SIG-M5 treated with dmso at 0.1 percent for 504 hours (cell line): ENCODE results near the gene BSPRY.
A peak's percentile ranks its signal among the peaks of the same experiment; 100 is the strongest.

Experiments
- DNase-seq: peaks from one replicate; lab custom pipeline; 2025; ENCODE audit not compliant: unreplicated experiment; lab: John Stamatoyannopoulos, UW

BSPRY gene

DNA sequence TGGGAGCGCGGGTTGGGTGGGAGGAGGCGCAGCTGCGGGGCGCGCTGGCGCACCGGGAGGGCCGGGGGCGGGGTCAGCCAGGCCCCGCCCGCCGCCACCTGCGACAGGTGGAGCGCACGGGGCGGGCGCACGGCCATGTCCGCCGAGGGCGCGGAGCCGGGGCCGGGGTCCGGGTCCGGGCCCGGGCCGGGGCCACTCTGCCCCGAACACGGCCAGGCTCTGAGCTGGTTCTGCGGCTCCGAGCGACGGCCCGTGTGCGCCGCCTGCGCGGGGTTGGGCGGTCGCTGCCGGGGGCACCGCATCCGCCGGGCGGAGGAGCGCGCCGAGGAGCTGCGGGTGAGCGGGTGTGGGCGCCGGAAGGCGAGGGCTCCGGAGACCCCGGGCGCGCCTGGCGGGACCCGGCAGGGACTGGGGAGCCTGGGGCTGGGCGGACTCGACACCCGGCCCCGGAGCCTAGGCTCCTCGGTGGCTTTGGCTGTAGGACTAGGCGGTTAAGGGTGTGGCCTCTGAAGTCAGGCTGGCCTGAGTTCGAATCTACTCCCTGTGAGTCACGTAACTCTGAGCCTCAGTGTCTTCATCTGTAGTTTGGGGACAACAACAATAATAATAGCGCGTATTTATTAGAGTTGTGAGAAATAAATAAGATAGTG lies at the start of gene BSPRY:
Gene BSPRY (plus strand): TSS at position 97 of the 650 bp plus-strand sequence. CDS start 39 bp downstream, at position 136.
- DNase-seq = no peak

DNA sequence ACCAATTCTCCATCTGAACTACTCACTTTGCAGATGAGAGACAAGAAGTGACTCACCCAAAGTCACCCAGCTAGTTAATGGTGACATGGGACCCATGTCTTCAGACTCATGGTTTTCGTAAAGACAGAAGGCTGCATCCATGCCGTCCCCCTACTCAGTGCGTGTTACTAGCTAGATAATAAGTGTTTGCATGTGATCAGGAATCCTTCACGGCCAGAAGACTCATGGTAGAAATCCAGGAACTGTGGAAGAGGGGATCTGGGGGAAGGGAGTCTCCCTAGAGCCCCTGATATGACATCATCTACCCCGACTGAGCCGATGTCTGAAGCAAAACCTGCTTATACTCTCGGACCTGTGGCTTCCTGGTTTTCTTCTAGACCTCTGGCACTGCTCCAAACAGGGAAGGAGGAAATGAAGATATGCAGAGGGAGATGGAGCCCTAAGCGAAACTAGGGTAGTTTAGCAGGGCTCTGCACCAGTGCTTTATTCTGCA lies 49.5 kb upstream of the BSPRY start:
- peak; percentile 69 for DNase-seq

DNA sequence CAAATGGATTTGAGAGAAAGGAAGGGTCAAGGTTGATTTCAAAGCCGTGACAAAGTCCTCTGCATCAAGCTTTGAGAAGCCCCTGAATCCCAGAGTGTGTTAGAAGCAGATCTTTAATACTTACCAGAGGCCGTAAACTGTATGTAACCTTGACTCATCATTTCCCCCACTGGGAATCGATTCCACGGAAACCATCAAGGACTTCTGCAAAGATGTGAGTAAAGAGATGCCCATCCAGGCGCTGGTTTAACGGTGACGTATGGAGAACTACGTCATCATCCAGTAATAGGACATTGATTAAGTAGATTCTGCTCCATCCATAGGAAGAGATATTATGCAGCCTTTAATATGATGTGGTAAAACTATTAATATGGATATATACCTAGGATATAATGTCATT lies 47.8 kb upstream of the BSPRY start:
- DNase-seq = no peak

DNA sequence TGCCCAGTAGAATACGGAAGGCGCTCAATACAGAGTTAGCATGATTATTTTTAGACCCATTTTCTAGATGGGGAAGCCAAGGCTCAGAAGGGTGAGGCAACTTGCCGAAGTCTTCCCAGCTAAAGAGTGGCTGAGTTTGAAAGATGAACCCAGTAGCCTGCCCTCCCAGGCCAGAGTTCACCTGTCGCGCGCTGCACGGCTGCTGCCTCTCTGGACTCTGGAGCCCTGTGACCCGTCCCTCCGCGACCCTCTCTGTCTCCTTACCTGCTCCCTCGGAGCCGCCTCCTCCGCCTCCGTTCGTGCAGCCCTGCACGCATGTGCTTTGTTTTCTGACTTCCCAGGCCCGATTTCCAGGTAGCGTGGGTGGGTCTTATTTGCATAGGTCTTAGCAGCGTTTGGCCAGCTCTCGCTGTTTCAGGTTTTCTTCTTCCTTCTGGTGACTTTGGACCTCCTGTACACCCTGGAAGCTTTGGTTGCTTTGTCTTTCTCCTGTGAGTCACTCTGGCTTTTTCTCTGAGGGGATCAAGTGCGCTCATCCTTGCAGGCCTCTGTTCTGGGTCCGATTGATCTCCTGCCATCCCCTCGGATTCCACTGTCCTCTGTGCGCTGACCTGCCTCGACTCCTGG lies 46.4 kb upstream of the BSPRY start, which contains the start of gene RNF183:
Gene RNF183 (minus strand): TSS at position 585 of the 627 bp plus-strand sequence. CDS start 5,192 bp downstream, outside the sequence.
- DNase-seq = no peak

DNA sequence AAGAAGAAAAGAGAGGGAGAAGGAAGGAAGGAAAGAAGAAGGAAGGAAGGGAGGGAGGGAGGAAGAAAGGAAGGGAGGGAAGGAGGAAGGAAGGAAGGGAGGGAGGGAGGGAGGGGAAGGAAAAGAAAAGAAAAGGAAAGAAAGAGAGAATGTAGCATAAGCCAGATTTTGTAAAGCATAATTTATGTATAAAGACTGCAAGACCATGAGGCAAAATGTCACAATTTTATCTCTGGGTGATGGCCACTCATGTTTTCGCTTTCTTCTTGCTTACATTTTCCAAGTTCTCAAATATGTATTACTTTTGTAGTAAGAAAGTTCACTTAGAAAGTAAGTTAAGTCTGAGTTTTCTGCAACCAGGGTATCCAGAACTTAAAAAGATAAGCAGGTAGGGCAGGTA lies 42.8 kb upstream of the BSPRY start:
- DNase-seq = no peak

DNA sequence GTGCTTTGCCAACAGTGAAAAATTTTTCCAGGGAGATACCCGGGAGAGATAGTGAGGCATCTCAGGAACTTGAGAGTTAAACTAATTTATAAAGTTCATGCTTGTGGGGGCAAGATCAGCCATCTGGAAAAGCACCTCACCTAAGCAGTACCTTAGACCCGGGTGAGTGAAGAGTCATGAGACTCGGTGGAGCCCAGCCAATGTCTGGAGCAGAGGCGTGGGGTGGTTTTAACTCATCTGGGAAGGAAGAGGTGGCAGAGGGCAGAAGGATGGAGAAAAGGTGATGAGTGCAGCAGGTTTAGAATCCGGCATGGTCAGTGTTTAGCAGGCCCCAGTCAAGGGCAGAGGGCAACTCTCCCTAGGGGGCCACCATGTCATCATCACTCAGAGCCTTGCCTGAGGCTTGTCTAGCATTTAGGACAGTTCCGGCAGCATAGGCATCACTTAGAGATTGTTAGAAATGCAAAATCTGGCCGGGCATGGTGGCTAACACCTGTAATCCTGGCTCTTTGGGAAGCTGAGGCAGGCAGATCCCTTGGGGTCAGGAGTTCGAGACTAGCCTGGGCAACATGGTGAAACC lies 41.9 kb upstream of the BSPRY start:
- DNase-seq = no peak

DNA sequence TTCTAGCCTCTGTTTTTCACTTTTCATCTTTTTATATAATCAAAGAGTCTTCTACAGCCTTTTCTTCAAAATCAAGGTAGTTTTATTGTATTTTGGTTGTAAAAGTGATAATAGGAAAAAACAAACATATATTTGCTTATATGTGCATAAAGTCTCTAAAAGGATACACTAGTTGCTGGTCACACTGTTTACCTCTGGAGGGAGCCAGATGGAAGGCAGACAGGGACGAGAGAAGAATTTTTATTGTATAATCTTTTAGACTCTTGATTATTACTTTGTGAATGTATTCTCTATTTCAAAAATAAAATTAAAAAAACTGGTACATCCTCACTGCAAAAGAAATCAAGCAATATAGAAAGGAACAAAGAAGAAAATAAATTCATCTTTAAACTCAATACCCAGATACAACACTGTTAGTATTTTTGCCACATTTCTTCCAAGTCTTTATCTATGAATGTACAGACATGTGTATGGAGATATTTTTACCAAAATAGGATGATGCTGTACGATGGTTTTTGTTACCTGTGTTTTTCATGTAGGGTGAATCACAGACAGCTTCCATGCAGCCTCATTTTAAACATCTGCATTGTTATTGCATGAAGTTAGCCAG lies 40.0 kb upstream of the BSPRY start:
- peak; percentile 50 for DNase-seq

DNA sequence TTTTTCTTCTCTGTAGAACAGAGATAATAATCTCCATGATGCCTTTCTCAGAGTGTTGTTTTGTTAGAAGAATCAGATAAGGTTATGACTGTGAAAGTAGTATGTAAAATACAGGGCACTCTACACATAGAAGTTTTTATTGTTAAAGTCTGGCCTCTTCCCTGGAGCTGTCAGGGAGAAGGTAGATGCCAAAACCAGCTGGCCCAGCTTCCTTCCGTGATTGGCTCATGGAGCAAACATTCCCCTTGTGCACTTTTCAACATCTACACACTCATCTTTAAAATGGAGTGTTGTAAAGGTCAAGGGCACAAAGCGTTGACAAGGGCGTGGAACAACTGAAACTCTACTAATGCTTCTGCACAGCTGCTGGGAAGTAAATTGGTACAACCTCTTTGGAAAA lies 38.8 kb upstream of the BSPRY start:
- DNase-seq = no peak

DNA sequence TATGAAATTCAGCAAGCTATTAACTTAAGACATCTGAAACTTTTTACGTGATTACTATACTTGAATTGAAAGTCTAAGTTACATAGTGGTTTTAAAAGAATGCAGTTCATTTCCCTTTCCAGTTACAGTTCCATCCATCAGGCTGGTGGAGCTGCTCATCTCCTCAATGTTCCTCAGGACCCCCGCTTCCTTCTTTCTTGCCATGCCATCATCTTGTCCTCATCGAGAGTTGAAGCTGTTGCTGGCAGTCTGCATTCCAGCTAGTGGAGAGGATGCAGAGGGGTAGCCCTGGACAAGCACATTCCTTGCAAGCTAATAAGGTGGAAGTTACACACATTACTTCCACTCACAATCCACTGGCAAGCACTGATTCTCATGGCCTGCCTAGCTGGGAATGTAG lies 37.4 kb upstream of the BSPRY start:
- no peak for DNase-seq

DNA sequence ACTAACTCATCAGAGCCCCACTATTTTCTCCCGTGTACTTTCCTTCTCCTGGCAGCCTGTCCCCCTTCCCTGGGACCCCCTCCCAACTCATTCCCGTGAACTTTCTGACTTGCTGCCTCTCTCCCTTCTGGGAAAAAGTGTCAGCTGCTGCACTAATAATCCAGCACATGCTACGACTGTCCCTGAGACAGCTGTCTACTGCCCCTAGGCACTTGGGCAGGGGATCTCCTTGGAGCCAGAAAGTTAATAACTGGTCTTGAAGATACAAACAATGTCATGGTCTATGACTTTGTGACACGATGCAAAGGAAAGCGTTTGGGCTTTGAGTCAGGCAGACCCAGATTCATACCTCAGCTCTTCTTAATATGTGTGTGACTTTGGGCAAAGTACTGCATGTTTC lies 36.1 kb upstream of the BSPRY start:
- DNase-seq = no peak

DNA sequence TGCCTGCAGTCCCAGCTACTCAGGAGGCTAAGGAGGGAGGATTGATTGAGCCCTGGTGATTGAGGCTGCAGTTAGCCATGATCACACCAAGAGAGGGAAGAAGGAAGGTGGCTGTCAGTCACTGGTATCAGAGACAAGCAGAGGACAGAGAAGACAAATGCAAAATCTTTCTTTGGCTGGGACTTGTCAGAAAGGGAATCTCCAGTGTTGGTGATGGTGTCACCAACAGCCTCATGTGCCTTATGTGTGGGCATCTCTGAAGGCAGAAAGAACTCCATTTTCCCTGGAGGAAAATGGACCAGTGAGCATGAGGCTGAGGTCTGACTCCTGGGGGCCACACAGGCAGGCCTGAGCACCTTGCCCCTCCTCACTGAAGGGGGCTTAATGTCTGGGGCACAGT lies 34.1 kb upstream of the BSPRY start:
- DNase-seq = no peak

DNA sequence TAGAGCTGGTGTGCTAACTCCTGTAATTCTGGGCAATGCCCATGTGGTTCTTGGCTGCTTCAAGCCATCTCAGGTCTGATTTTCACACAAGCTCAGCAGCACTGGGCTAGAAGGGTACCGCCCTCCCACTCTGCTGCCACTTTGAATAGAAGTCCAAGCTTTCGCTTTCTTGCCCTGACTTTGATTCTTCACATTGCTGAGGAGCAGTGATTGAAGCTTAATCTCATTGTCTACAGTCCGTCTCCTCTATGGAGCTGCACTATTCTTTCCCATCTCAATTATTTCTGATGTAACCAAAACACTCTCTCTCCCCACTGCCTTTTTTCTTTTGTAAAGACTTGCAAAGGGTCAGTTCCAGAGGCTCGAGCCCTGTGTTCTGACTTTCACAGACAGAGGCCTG lies 33.3 kb upstream of the BSPRY start:
- no peak for DNase-seq

DNA sequence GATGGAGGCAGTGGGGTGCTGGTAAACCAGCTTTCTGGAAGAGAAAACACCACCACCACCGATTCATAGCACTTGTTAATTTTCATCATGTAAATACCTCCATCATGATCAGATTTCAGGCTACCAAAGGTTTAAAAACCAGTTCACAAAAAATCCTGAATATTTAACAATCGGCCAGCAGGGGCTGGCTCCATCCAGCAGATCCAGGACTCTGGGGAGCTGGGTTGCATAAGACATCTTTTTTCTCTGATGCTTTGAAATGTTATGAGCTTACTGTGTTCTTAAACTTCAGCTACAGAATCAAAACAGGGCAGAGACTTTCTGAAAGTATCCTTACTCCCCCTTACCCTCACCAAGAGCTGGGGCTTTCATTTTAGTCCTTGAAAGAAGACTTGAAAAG lies 31.6 kb upstream of the BSPRY start:
- DNase-seq = peak; percentile 12

DNA sequence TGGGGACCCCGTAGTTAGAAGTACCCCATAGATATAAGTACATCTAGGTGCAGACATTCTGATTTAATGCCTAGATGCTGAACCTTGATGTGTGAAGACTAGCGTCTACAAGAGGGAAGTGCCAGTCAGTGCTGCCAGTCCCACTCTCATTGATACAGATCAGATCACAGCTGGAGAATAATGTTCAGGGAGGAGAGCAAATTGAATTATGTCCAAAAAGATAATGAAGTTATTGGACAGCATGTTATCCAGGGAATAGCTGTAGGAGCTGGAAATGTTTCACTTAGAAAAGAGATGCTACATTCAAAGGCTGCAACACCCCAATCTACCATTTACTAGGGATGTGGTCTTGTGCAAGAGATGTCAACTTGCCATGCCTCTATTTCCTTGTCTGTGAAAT lies 30.3 kb upstream of the BSPRY start:
- DNase-seq = no peak

DNA sequence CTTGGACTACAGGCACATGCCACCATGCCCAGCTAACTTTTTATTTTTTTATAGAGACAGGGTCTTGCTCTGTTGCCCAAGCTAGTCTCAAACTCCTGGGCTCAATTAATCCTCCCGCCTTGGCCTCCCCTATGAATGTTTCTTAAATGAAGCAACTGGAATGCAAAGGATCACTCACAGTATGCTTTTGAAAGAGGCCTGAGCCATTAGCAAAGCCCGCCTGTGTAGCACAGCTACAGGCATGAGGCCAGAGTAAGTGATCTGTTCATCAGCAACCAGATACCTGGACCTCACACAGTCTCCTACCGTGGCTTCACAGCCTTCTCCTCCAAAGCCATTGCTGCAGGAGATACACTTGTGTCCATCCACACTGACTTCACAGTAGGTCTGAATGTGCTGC lies 29.3 kb upstream of the BSPRY start:
- no peak for DNase-seq

DNA sequence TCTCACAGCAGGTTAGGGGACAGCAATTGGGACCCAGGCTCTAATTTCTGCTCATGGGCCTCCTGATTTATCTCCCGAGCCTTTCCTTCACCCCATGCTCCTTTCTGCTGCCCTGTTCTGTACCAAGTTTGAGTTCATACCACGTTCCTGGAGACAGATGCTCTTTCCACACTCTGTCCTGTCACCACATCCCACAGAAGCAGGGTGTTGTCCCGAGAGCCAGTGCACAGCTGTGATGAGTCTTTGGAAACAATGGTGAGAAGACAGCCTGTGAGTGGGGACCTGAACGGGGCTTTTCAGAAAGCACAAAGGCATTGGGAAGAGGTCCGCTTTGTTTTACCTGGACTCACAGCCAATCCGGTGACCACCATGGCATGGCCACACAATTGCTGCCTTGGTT lies 26.7 kb upstream of the BSPRY start:
- DNase-seq = no peak

DNA sequence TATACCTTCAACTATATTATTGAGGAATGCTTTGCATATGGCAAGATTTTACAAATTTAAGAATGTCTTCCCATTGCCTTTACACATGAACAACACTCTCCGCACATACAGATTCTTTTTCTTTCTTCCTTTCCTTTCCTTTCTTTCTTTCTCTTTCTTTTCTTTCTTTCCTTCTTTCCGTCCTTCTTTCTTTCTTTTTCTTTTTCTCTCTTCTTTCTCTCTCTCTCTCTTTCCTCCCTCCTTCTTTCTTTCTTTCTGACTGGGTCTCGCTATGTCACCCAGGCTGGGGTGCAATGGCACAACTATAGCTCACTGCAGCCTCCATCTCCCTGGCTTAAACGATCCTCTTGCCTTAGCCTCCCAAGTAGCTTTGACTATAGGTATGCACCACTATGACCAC lies 23.1 kb upstream of the BSPRY start:
- DNase-seq = no peak

DNA sequence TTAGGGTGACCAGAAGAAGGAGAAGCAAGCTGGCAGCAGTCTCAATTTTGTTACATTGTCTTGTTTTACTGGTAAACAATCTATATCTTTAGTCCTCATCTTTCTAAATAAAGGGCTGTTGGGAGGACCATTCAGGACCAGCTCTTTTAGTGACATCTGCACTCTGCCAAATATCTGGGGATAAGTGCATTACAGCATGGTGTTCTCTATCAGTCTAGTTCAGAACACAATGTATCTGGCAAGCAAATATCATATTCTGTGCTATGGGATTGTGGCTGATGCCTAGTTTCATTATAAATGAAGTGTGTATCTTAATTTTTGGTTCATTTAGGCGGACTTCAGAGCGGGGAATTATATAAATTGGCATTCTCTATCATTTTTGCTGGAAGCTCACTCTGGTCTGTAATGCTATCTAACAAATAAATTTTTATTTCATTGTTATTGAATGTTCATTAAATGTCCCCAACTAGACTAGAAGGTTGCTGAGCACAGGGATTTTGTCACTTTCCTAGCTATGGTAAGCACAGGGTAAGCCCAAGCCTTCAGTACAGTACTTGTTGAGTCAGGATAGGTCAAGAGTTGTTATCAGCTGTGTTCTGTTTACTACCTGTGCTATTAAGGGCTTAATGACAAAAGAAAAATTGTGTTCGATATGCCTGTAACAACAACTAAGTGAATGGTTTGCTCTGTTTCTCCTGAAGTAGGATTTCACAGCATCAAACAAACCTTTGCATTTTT lies 21.1 kb upstream of the BSPRY start:
- DNase-seq = no peak

DNA sequence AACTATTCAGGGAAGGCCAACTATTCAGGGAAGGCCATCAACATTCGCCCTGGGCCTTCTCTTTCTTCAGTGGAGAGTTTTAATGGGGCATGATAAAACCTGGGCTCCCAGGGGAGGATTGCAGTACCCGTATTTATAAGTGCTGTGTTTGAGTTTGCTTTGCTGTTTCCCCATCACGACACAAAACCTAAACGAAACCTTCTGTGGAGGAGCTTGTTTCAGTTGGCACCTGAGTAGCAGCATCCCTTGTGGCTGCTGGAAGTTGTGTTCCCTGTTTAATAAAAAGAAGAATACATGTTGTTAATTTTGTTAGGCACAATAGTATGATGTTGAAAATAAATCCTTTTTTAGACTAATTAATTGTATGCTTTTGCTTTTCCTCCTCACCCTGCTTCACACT lies 17.6 kb upstream of the BSPRY start:
- no peak for DNase-seq

DNA sequence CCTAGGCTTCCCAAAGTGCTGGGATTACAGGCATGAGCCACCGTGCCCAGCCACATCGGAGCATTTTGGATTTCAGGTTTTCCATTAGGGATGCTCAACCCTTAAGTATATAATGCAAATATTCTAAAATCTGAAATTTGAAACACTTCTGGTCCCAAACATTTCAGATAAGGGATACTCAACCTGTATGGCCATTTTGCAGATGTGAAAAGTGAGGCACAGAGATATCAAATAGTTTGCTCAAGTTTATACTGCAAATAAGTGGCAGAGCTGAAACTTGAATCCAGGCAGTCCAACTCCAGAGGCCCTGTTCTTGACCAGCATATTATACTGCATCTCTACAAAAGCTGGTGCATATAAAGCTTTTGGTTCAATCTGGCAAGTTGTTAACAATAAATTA lies 11.6 kb upstream of the BSPRY start:
- no peak for DNase-seq

DNA sequence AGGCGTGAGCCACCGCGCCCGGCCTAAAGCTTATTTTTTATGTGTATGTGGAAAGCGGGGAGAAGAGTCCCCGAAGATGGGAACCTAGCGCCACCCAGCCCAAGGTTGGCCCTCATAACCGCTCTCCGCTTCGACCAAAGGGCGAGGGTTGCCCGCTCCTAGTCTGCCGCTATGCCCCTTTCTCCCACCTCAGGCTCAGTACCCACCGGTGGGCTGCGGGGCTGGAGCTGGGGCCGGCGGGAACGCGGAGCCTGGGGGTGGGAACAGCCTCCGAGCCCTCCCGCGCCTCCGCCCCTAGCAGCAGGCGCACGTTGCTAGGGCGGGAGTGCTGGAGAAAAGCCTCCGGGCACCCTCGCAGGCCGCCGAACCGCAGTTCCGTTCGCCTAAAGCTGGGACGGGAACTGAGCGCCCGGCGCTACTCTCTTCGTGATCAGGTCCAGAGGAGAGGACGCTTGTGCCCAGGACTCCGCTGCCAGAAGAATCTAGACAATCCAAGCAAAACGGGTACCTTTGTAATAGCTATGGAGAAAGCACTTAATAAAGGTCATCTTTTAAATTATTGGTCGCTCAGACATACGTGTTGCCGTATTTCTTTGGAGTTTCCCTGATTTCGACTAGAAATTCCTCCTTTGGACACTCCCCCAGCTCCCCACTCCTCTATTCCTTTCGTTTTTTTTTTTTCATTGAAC lies 9.2 kb upstream of the BSPRY start, which contains the start of gene WDR31:
Gene WDR31 (minus strand): TSS at position 265 of the 689 bp plus-strand sequence. CDS start 8,253 bp downstream, outside the sequence.
- DNase-seq = peak; percentile 82
